ENCODE data around the gene GPR37L1. TPM values are rescaled to one million over a fixed set of nuclear protein-coding genes. Genes with fewer than 3 reads are reported as not detected.

GPR37L1 gene, protein sequence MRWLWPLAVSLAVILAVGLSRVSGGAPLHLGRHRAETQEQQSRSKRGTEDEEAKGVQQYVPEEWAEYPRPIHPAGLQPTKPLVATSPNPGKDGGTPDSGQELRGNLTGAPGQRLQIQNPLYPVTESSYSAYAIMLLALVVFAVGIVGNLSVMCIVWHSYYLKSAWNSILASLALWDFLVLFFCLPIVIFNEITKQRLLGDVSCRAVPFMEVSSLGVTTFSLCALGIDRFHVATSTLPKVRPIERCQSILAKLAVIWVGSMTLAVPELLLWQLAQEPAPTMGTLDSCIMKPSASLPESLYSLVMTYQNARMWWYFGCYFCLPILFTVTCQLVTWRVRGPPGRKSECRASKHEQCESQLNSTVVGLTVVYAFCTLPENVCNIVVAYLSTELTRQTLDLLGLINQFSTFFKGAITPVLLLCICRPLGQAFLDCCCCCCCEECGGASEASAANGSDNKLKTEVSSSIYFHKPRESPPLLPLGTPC
- under 1 TPM in 1 of 9 donors, not detected in 8; 0.05 TPM for total RNA-seq
- polyA plus RNA-seq = under 1 TPM; 0.03 to 0.04 TPM
- long read RNA-seq, donor 1 = 0 reads
- long read RNA-seq, donor 2 = 0 reads
- long read RNA-seq, donor 3 = 0 reads

DNA sequence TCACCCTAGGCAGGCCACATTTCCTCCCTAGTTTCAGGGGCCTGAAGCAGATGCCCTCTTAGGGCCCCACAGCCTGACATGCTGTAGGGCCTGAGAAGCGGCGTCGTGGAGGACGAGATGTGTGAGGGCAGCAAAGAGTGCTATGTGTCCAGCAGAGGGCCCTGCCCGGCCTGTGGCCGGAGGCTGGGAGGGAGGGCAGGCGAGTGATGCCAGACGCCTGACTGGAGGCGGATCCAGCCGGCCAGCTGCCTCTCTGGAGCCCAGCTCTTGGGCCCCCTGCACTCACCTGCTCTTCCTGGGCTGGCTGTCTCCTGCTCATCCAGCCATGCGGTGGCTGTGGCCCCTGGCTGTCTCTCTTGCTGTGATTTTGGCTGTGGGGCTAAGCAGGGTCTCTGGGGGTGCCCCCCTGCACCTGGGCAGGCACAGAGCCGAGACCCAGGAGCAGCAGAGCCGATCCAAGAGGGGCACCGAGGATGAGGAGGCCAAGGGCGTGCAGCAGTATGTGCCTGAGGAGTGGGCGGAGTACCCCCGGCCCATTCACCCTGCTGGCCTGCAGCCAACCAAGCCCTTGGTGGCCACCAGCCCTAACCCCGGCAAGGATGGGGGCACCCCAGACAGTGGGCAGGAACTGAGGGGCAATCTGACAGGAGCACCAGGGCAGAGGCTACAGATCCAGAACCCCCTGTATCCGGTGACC, at the start of gene GPR37L1:
Gene GPR37L1, plus strand, starts transcription at position 279 of the 697 bp plus-strand sequence. Its CDS starts 47 bp downstream, at position 326.
- no peak within 1 kb of the TSS for H3K4me3 ChIP-seq
- H3K9me3 ChIP-seq = no peaks in the 10 kb centered on the region
- peaks cover 0 to 7% (median 0%) of the 10 kb centered on the region in 12 donors for H3K4me1 ChIP-seq
- TF ChIP-seq, protein P1, sequence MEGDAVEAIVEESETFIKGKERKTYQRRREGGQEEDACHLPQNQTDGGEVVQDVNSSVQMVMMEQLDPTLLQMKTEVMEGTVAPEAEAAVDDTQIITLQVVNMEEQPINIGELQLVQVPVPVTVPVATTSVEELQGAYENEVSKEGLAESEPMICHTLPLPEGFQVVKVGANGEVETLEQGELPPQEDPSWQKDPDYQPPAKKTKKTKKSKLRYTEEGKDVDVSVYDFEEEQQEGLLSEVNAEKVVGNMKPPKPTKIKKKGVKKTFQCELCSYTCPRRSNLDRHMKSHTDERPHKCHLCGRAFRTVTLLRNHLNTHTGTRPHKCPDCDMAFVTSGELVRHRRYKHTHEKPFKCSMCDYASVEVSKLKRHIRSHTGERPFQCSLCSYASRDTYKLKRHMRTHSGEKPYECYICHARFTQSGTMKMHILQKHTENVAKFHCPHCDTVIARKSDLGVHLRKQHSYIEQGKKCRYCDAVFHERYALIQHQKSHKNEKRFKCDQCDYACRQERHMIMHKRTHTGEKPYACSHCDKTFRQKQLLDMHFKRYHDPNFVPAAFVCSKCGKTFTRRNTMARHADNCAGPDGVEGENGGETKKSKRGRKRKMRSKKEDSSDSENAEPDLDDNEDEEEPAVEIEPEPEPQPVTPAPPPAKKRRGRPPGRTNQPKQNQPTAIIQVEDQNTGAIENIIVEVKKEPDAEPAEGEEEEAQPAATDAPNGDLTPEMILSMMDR (IDR thresholded peaks at IDR 0.05) = peak in 10 of 12 donors; percentile 14 to 64 (median 41)
- no peak for TF ChIP-seq POLR2A (IDR thresholded peaks at IDR 0.05)
- DNase-seq (peak in 3 of 5 donors; percentile 39 to 69 (median 60)), ATAC-seq (peak; percentile 23 to 77 (median 70))
- no peak within 1 kb of the TSS for H3K27ac ChIP-seq
- no peaks in the 10 kb centered on the region for H3K36me3 ChIP-seq
- H3K27me3 ChIP-seq = peaks cover 0 to 2% (median 0%) of the 10 kb centered on the region in 9 donors
- 40 to 54% (median 49%) methylated on average over 16 to 19 of the region's 19 CpGs for WGBS, 4 donors
- intact Hi-C loops (cut with DNase I) = loop anchor here in 1 of 10 donors (10.0 kb wide), 1 partner anchor 228 kb away; no protein-coding TSS in a partner anchor

DNA sequence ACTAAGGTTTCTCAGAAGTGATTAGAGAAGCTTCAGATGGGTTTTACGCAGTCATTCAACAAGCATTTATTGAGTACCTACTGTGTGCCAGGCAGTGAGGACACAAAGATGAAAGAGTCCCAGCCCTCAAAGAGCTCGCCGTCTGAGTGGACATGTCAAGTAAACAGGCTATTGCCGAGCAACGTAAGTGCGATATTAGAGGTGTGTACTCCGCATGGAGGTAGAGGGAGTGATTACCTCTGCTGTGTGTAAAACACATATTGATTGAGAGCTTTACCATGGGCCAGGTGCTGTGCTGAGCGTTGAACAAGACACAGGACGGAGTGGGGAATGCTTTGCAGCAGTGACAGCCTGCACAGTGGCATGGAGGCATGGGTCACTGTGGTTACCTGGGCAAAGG, 49.5 kb upstream of the GPR37L1 start:
- H3K27ac ChIP-seq = no peak overlapping the region
- H3K36me3 ChIP-seq = no peaks in the 10 kb centered on the region
- TF ChIP-seq, protein P1 (IDR thresholded peaks at IDR 0.05) = no peak
- TF ChIP-seq POLR2A (IDR thresholded peaks at IDR 0.05) = no peak
- no peak overlapping the region for H3K4me3 ChIP-seq
- WGBS, 4 donors = 94 to 97% (median 96%) methylated on average over 9 of the region's 9 CpGs
- ATAC-seq = no peak
- H3K4me1 ChIP-seq = peaks cover 0 to 11% (median 0%) of the 10 kb centered on the region in 12 donors
- no peaks in the 10 kb centered on the region for H3K9me3 ChIP-seq
- intact Hi-C loops (cut with DNase I) = no loop called here
- no peaks in the 10 kb centered on the region for H3K27me3 ChIP-seq
- DNase-seq = no peak

DNA sequence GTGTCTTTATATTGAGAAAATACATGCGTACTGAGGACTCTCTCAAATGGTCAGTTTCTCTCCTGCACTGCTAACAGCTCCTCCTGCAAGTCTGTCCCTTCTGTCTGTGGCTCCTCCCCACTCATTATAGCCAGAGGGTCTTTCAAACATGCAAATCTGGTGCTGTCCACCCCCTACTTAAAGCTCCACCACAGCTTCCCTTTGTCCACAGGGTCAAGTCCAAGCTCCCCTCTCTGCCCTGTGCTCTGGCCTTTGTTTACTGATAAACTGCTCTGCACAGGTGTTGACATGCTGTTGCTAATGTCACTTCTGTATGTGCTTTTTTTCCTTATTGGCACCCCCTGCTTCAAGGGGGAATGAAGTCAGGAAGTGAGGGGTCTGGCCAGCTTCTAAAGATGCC, 47.7 kb upstream of the GPR37L1 start:
- no peak for TF ChIP-seq POLR2A (IDR thresholded peaks at IDR 0.05)
- H3K27me3 ChIP-seq = no peaks in the 10 kb centered on the region
- ATAC-seq (peak in 2 of 4 donors; percentile 15 to 18), DNase-seq (no peak)
- 89 to 100% (median 90%) methylated on average over 1 of the region's 1 CpG for WGBS, 4 donors
- intact Hi-C loops (cut with DNase I) = no loop called here
- no peaks in the 10 kb centered on the region for H3K9me3 ChIP-seq
- H3K36me3 ChIP-seq = no peaks in the 10 kb centered on the region
- peaks cover 0 to 11% (median 0%) of the 10 kb centered on the region in 12 donors for H3K4me1 ChIP-seq
- no peak overlapping the region for H3K4me3 ChIP-seq
- H3K27ac ChIP-seq = peak overlapping the region in 2 of 12 donors; percentile 49 to 57

DNA sequence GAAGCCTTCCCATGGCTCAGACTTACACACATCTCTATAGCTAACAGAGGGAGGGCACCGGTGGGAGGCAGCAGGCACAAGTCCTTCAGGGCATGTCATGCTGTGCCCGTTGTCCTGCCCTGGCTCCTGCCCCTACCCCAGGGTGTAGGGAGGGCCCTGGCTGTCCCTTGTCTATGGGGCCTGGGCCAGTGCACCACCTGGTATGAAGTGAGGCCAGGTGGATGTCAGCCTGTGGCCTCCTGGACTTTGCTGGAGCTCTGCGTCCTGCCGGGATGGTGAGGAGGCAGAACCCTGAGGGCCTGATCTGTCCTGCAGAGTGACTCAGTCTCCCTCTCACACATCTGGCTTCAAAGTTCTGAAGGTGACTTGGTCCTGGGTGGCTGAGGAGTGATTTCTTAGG, 47.3 kb upstream of the GPR37L1 start:
- H3K27me3 ChIP-seq = no peaks in the 10 kb centered on the region
- intact Hi-C loops (cut with DNase I) = no loop called here
- DNase-seq (no peak), ATAC-seq (peak in 3 of 4 donors; percentile 13 to 36 (median 27))
- no peaks in the 10 kb centered on the region for H3K36me3 ChIP-seq
- TF ChIP-seq, protein P1 (IDR thresholded peaks at IDR 0.05) = no peak
- TF ChIP-seq POLR2A (IDR thresholded peaks at IDR 0.05) = no peak
- no peak overlapping the region for H3K4me3 ChIP-seq
- WGBS, 4 donors = 60 to 86% (median 67%) methylated on average over 2 to 4 of the region's 4 CpGs
- H3K27ac ChIP-seq = peak overlapping the region in 3 of 12 donors; percentile 23 to 57 (median 49)
- peaks cover 0 to 11% (median 0%) of the 10 kb centered on the region in 12 donors for H3K4me1 ChIP-seq
- no peaks in the 10 kb centered on the region for H3K9me3 ChIP-seq
